GM18499 (cell line): ENCODE results near the gene SLC25A2.
"Not testable (repeated sequence)": the region's sequence is repeated elsewhere in the genome, so short reads cannot be mapped to it uniquely, and the experiment has no call there.

ENCODE experiments used
- ATAC-seq: cut with Tn5 transposase; IDR thresholded peaks from one replicate; pipeline ENCODE4 v1.9.1; 2021; ENCODE audit warnings: moderate number of reproducible peaks; ENCODE audit not compliant: insufficient read depth, unreplicated experiment

Gene SLC25A2

GRCh38 chr5:141319202-141319601 is 15.4 kb upstream of the SLC25A2 start:
- no peak for ATAC-seq

GRCh38 chr5:141316963-141317362 is 13.1 kb upstream of the SLC25A2 start:
- ATAC-seq = not testable (repeated sequence)

- no peak for ATAC-seq
These were observed 9.9 kb upstream of the SLC25A2 start for GRCh38 chr5:141313711-141314110.

GRCh38 chr5:141306630-141307029 is 2.8 kb upstream of the SLC25A2 start:
- no peak for ATAC-seq

- no peak for ATAC-seq
These were observed 5.5 kb downstream of the SLC25A2 start for GRCh38 chr5:141298376-141298775.

- no peak for ATAC-seq
These were observed 30.9 kb downstream of the SLC25A2 start for GRCh38 chr5:141272906-141273305.

GRCh38 chr5:141269195-141269594 is 34.7 kb downstream of the SLC25A2 start:
- no peak for ATAC-seq

- no peak for ATAC-seq
These were observed 42.7 kb downstream of the SLC25A2 start for GRCh38 chr5:141261238-141261546.

- no peak for ATAC-seq
These were observed 43.2 kb downstream of the SLC25A2 start for GRCh38 chr5:141260458-141261237.

GRCh38 chr5:141258948-141259347 is 44.9 kb downstream of the SLC25A2 start:
- ATAC-seq = no peak

- no peak for ATAC-seq
These were observed 45.4 kb downstream of the SLC25A2 start for GRCh38 chr5:141258464-141258863.
